GM23248 (cell line): ENCODE measurements around the gene CX3CL1. TPM values are rescaled to one million over a fixed set of nuclear protein-coding genes. Genes with fewer than 3 reads are reported as not detected.
"Not testable (repeated sequence)": the region's sequence is repeated elsewhere in the genome, so short reads cannot be mapped to it uniquely, and the experiment has no call there.

Source experiments
- DNase-seq: peaks from one replicate; pipeline ENCODE4 v3.0.0-alpha.2; 2015
- H2AFZ ChIP-seq: fragments of 200-600 bp; sonication (generic); 2 replicates; pipeline ENCODE4 v1.6.1; 2016; ENCODE audit warnings: antibody characterized with exemption
- H3F3A ChIP-seq: fragments of 200-600 bp; sonication (generic); 2 replicates; pipeline ENCODE4 v1.6.1; 2016; ENCODE audit warnings: mild to moderate bottlenecking, antibody characterized with exemption, mixed run types; ENCODE audit not compliant: insufficient read depth
- H3K27ac ChIP-seq: fragments of 200-600 bp; sonication (generic); 2 replicates; pipeline ENCODE4 v1.5.1; 2016; ENCODE audit warnings: mild to moderate bottlenecking
- H3K27me3 ChIP-seq: fragments of 200-600 bp; sonication (generic); replicated peaks from 2 replicates; pipeline ENCODE4 v1.6.1; 2016; ENCODE audit warnings: mild to moderate bottlenecking; ENCODE audit not compliant: insufficient read depth
- H3K36me3 ChIP-seq: fragments of 200-600 bp; sonication (generic); 2 replicates; pipeline ENCODE4 v1.6.1; 2016; ENCODE audit warnings: low read depth, mild to moderate bottlenecking
- H3K4me1 ChIP-seq: fragments of 200-600 bp; sonication (generic); 2 replicates; pipeline ENCODE4 v1.6.1; 2016; ENCODE audit warnings: mild to moderate bottlenecking; ENCODE audit not compliant: insufficient read depth
- H3K4me2 ChIP-seq: fragments of 200-600 bp; sonication (generic); one replicate; pipeline ENCODE4 v1.6.1; 2016; ENCODE audit warnings: mild to moderate bottlenecking; ENCODE audit not compliant: unreplicated experiment
- H3K4me3 ChIP-seq: fragments of 200-600 bp; sonication (generic); 2 replicates; pipeline ENCODE4 v1.5.1; 2016; ENCODE audit warnings: mild to moderate bottlenecking
- H3K79me2 ChIP-seq: fragments of 200-600 bp; sonication (generic); 2 replicates; pipeline ENCODE4 v1.6.1; 2016; ENCODE audit warnings: mild to moderate bottlenecking; ENCODE audit not compliant: insufficient read depth
- H3K9ac ChIP-seq: fragments of 200-600 bp; sonication (generic); 2 replicates; pipeline ENCODE4 v1.6.1; 2016; ENCODE audit warnings: mild to moderate bottlenecking
- H3K9me2 ChIP-seq: fragments of 200-600 bp; sonication (generic); 2 replicates; pipeline ENCODE4 v1.6.1; 2016; ENCODE audit warnings: mixed run types, mild to moderate bottlenecking, moderate library complexity; ENCODE audit not compliant: insufficient read depth
- H3K9me3 ChIP-seq: fragments of 200-600 bp; sonication (generic); one replicate; pipeline ENCODE4 v1.6.1; 2017; ENCODE audit warnings: low read depth
- H4K20me1 ChIP-seq: fragments of 200-600 bp; sonication (generic); 2 replicates; pipeline ENCODE4 v1.6.0; 2016; ENCODE audit not compliant: insufficient read depth
- EZH2 ChIP-seq: fragments of 200-600 bp; sonication (generic); IDR thresholded peaks from 2 replicates; pipeline ENCODE4 v1.6.1; 2018; ENCODE audit warnings: antibody characterized with exemption, mild to moderate bottlenecking; ENCODE audit not compliant: insufficient read depth, poor library complexity, severe bottlenecking
- EZH2phosphoT487 ChIP-seq: fragments of 200-600 bp; sonication (generic); IDR thresholded peaks from 2 replicates; pipeline ENCODE4 v1.6.1; 2018; ENCODE audit warnings: antibody characterized with exemption, moderate library complexity, mild to moderate bottlenecking, low read depth; ENCODE audit not compliant: insufficient read depth
- WGBS, 2 experiments: methylation state at CpG; one replicate each; pipeline ENCODE4 v1.1.6; 2015 to 2017; ENCODE audit warnings: low lambda C conversion rate in 2 of 2, low coverage in 1 of 2; ENCODE audit errors: missing lambda C conversion rate in 2 of 2; 5-methylcytosine and 5-hydroxymethylcytosine counted together
- in situ Hi-C: fragments of 300-500 bp; cut with MboI; formaldehyde crosslinking; loops from 2 replicates; pipeline ENCODE4 v1.15.0; 2020
- polyA plus RNA-seq: library from polyadenylated mRNA; unstranded; fragments of >200 nt; fragmentation: Nextera tagmentation; extraction: Ambion mirVana; gene quantifications from 2 replicates; pipeline ENCODE4 v1.2.1, GENCODE V29; 2016
- total RNA-seq: library from RNA; depleted of rRNA; stranded (reverse); fragments of >200 nt; shearing (Covaris generic); gene quantifications from 2 replicates; pipeline ENCODE4 v1.2.3, GENCODE V29; 2014

The CX3CL1 gene
- total and polyA plus RNA-seq, 2 experiments from 2014 or later = not detected

GRCh38 chr16:57367116-57367752, 5.1 kb upstream of the CX3CL1 start:
- no peaks in the 10 kb centered on the region for H3K9me3 ChIP-seq
- H3K4me3 ChIP-seq = no peak overlapping the region
- H4K20me1 ChIP-seq = no peaks in the 10 kb centered on the region
- in situ Hi-C loops = no loop called here
- peaks cover 39% of the 10 kb centered on the region for H3K27me3 ChIP-seq
- H2AFZ ChIP-seq = no peak overlapping the region
- 64 to 71% methylated on average over 7 of the region's 7 CpGs for WGBS, 2 experiments
- DNase-seq = peak; percentile 54
- H3K27ac ChIP-seq = no peak overlapping the region
- no peaks in the 10 kb centered on the region for H3K9me2 ChIP-seq
- H3F3A ChIP-seq = no peaks in the 10 kb centered on the region
- no peak for TF ChIP-seq EZH2
- TF ChIP-seq EZH2phosphoT487 = no peak
- H3K9ac ChIP-seq = no peak overlapping the region
- no peaks in the 10 kb centered on the region for H3K79me2 ChIP-seq
- H3K36me3 ChIP-seq = no peaks in the 10 kb centered on the region
- no peaks in the 10 kb centered on the region for H3K4me1 ChIP-seq
- no peak overlapping the region for H3K4me2 ChIP-seq

GRCh38 chr16:57371494-57372371, 557 bp upstream of the CX3CL1 start:
- no peak overlapping the region for H3K4me3 ChIP-seq
- no peak for TF ChIP-seq EZH2
- no peak for TF ChIP-seq EZH2phosphoT487
- H3K9me3 ChIP-seq = no peaks in the 10 kb centered on the region
- H3K4me1 ChIP-seq = no peaks in the 10 kb centered on the region
- no peak overlapping the region for H2AFZ ChIP-seq
- no peaks in the 10 kb centered on the region for H3F3A ChIP-seq
- H3K27ac ChIP-seq = no peak overlapping the region
- H3K79me2 ChIP-seq = no peaks in the 10 kb centered on the region
- H4K20me1 ChIP-seq = no peaks in the 10 kb centered on the region
- H3K9ac ChIP-seq = no peak overlapping the region
- 58 to 65% methylated on average over 12 to 15 of the region's 15 CpGs for WGBS, 2 experiments
- no peak for DNase-seq
- H3K27me3 ChIP-seq = peaks cover 38% of the 10 kb centered on the region
- peak overlapping the region; percentile 4 for H3K4me2 ChIP-seq
- in situ Hi-C loops = no loop called here
- H3K9me2 ChIP-seq = no peaks in the 10 kb centered on the region
- no peaks in the 10 kb centered on the region for H3K36me3 ChIP-seq

GRCh38 chr16:57373117-57373947, 1.0 kb downstream of the CX3CL1 start:
- Histone ChIP-seq H3K4me3 (no peak overlapping the region), H3K9ac (no peak overlapping the region), H4K20me1 (no peaks in the 10 kb centered on the region), H3K4me1 (no peaks in the 10 kb centered on the region), H3K27ac (no peak overlapping the region), H3K36me3 (no peaks in the 10 kb centered on the region), H3K27me3 (peaks cover 46% of the 10 kb centered on the region), H3K9me3 (no peaks in the 10 kb centered on the region), H2AFZ (no peak overlapping the region), H3K9me2 (no peaks in the 10 kb centered on the region), H3K4me2 (no peak overlapping the region), H3F3A (no peaks in the 10 kb centered on the region), H3K79me2 (no peaks in the 10 kb centered on the region)
- DNase-seq = no peak
- TF ChIP-seq EZH2 (no peak), EZH2phosphoT487 (no peak)
- WGBS, 2 experiments = 72 to 73% methylated on average over 9 of the region's 9 CpGs
- in situ Hi-C loops = no loop called here

- Histone ChIP-seq H3K4me3 (no peak overlapping the region), H4K20me1 (no peaks in the 10 kb centered on the region), H3K4me1 (no peaks in the 10 kb centered on the region), H3K4me2 (no peak overlapping the region), H3K27ac (no peak overlapping the region), H3K9ac (no peak overlapping the region), H3K9me2 (no peaks in the 10 kb centered on the region), H2AFZ (no peak overlapping the region), H3K36me3 (no peaks in the 10 kb centered on the region), H3K79me2 (no peaks in the 10 kb centered on the region), H3K9me3 (no peaks in the 10 kb centered on the region), H3F3A (no peaks in the 10 kb centered on the region), H3K27me3 (peaks cover 43% of the 10 kb centered on the region)
- peak; percentile 49 for DNase-seq
- TF ChIP-seq EZH2 (no peak), EZH2phosphoT487 (no peak)
- WGBS, 2 experiments = 40 to 48% methylated on average over 9 of the region's 9 CpGs
- in situ Hi-C loops = no loop called here
Measured at GRCh38 chr16:57374067-57374534, 1.8 kb downstream of the CX3CL1 start.

- DNase-seq, H3K79me2 ChIP-seq, in situ Hi-C loops, H3K9ac ChIP-seq, H2AFZ ChIP-seq, H3K9me2 ChIP-seq, H3K27ac ChIP-seq, H4K20me1 ChIP-seq, H3K4me3 ChIP-seq, H3F3A ChIP-seq, H3K4me2 ChIP-seq, H3K9me3 ChIP-seq, H3K36me3 ChIP-seq, H3K4me1 ChIP-seq: not testable (repeated sequence)
- H3K27me3 ChIP-seq = peaks cover 35% of the 10 kb centered on the region
- WGBS, 2 experiments = 85% methylated on average over 7 to 8 of the region's 8 CpGs
Measured at GRCh38 chr16:57374925-57375465, 2.7 kb downstream of the CX3CL1 start.
